GM12801 (cell line): Measurements from ENCODE around the gene COQ10B.

Experiments
- TF ChIP-seq, protein P1 (sequence below): IDR thresholded peaks from one replicate; pipeline ENCODE4 v1.5.1; 2011; ENCODE audit warnings: control low read depth; ENCODE audit not compliant: insufficient read length; ENCODE audit errors: extremely low read depth

The COQ10B gene

DNA sequence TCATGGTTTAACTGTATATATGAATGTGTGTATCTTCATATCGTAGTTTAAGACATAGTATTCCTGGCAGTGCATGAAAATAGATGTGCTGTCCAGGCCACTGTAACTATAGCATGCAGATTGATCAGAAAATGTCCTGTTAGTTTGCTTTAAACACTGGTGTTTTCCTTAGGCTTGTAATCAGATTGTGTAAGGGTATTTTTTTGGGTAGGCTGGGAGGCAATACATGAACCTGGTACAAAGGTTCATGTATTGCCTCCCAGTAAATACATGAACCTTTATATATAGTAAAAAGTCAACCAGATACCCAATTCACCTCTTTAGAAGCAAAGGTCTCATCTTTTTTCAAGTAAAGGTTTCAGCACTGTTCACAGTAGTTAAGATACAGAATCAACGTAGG is 1.6 kb downstream of the COQ10B start:
- TF ChIP-seq, protein P1, sequence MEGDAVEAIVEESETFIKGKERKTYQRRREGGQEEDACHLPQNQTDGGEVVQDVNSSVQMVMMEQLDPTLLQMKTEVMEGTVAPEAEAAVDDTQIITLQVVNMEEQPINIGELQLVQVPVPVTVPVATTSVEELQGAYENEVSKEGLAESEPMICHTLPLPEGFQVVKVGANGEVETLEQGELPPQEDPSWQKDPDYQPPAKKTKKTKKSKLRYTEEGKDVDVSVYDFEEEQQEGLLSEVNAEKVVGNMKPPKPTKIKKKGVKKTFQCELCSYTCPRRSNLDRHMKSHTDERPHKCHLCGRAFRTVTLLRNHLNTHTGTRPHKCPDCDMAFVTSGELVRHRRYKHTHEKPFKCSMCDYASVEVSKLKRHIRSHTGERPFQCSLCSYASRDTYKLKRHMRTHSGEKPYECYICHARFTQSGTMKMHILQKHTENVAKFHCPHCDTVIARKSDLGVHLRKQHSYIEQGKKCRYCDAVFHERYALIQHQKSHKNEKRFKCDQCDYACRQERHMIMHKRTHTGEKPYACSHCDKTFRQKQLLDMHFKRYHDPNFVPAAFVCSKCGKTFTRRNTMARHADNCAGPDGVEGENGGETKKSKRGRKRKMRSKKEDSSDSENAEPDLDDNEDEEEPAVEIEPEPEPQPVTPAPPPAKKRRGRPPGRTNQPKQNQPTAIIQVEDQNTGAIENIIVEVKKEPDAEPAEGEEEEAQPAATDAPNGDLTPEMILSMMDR: no peak

DNA sequence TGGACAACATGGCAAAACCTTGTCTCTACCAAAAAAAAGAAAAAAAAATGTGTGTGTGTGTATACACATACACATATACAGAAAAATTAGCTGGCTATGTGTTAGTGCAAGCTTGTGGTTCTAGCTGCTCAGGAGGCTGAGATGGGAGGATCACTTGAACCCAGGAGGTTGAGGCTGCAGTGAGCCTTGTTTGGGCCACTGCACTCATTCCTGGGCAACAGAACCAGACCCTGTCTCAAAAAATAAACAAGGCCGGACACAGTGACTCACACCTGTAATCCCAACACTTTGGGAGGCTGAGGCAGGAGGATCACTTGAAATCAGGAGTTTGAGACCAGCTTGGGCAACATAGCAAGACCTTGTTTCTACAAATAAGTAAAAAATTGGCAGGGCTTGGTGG is 2.1 kb downstream of the COQ10B start:
- TF ChIP-seq, protein P1: no peak

DNA sequence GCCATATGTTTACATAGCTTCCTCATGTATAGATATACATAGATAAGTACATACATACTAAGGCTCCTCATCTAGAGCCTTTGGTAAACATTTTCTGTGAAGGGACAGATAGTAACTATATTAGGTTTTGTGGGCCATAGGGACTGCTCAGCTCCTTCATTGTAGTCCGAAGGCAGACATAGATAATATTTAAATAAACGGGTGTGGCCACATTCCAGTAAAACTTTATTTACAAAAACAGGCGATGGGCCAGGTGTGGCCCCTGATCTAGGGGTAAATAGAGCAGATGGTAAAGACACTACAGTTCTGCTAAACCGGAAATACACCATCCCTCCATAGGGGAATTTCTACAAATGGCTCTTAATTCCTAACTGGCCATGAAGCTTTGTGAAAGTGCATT is 7.3 kb downstream of the COQ10B start:
- TF ChIP-seq, protein P1: no peak

DNA sequence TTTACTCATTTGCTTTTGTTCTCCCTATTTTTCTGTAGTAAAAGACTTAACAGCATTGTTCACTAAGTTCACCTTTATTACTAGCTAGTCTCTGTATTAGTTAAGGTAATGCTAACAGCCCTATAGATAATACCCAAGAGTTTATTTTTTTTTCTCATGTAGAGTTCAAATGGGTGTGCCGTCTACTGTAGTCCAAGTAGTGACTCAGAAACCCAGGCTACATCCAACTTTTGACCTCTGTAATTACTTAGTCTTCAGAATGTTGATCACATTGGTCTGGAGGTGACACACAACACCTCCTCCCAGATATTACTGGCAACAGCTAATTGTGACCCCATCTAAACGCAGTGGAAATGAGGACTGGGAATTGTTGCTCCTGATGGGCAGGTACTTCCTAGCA is 7.7 kb downstream of the COQ10B start:
- TF ChIP-seq, protein P1: no peak

DNA sequence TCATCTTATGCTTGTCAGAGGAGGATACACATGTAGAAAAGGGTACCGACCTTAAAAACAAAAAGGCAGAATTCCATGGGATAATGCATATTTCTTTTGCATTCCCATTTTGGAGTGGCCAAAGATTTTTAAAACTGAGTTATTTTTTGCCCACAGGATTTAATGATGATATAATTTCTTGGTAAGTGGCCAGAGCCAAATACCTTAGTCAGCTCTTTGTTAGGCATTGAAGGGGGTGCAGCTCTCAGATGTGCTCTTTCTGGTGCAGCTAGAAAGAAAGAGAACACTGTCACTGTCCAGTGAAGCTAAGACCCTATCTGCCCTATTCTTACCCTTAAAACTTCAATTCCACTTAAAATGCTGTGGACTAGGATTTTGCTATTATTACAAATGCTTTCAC is 10.8 kb downstream of the COQ10B start:
- TF ChIP-seq, protein P1: no peak

DNA sequence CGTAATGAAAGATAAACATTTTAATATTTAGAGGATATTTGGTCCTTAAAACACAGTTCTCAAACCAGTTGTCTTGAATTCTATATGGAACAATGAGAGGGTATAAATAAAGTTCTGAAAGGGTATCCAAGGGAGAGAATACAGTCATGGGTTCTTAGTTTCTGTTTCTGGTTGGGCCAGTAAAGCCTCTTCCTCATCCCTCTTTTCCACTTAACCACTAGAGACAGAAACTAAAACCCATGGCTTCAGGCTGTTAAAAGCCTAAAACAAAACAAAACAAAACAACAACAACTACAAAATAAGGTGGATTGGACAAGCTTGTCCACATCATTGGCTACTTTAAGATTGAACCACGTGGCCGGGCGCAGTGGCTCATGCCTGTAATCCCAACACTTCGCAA is 18.8 kb downstream of the COQ10B start:
- TF ChIP-seq, protein P1: no peak

DNA sequence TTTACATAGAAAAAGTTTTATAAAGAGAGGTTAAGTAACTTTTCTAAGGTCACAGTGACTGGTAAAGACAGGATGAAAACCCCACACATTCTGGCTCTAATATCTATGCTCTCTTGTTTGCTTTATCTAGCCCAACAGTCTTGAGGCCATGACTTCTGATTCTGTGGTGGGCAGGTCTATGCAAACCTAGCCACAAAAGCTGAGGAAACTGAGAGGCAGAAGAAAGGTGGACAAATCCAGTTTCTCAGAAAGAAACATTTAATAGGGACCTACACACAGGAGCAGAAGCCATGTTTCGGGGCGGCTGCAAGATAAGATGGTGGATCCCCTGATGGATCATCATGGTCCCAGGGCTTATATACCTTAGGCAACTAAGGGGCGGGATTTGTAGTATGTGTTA is 24.4 kb downstream of the COQ10B start:
- TF ChIP-seq, protein P1: no peak

DNA sequence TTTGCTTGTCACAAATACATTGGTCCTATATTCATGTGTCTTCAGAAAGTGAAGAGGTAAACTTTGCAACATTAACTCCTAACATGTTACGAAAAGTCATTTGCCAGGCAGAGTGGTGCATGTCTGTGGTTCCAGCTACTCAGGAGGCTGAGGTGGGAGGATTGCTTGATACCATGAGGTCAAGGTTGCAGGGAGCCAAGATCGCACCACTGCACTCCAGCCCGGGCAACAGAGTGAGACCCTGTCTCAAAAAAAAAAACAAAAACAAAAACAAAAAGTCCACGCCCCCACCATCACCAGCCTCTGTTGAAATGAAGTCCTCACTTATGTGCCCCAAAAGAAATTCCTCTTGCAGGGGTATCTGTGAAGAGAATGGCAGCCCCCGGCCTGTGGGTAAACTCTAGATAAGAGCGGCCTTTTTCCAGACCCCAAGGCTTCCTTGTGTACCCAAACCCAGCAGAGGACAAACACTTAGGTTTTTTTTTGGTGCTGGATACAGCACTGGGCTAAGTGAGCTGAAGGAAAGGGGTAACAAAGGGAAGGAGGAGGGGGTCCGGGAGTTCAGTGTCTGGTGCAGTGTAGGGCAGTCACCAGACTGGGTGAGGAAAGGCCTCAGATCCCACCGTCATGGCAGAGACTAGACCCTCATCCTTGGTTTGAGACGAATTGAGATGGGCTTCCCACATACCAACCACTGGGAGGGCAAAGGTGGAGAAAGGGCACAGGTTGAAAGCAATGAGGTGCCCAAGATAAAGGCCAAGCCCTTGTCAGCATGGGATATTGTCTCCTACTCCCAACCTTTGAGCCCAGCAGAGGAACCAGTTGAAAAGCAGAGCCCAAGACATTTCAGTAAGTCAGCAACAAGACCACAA is 27.0 kb downstream of the COQ10B start:
- TF ChIP-seq, protein P1: no peak
